Hepatocyte (in vitro differentiated cells): ENCODE results near the gene POFUT2. TPM values are rescaled to one million over a fixed set of nuclear protein-coding genes. Genes with fewer than 3 reads are reported as not detected.

Experiments used
- DNase-seq: peaks from one replicate; pipeline ENCODE4 v3.0.0-alpha.2; 2016; ENCODE audit warnings: low spot score
- H2AFZ ChIP-seq: fragments of 200-600 bp; sonication (generic); 2 replicates; pipeline ENCODE4 v1.6.0; 2016; ENCODE audit warnings: antibody characterized with exemption, mild to moderate bottlenecking
- H3K27ac ChIP-seq: fragments of 200-600 bp; sonication (generic); 2 replicates; pipeline ENCODE4 v1.5.1; 2016; ENCODE audit warnings: mild to moderate bottlenecking
- H3K27me3 ChIP-seq: fragments of 200-600 bp; sonication (generic); 2 replicates; pipeline ENCODE4 v1.6.1; 2016
- H3K36me3 ChIP-seq: fragments of 200-600 bp; sonication (generic); replicated peaks from 2 replicates; pipeline ENCODE4 v1.5.1; 2016; ENCODE audit warnings: low read depth; ENCODE audit not compliant: insufficient read depth
- H3K4me1 ChIP-seq: fragments of 200-600 bp; sonication (generic); 2 replicates; pipeline ENCODE4 v1.5.1; 2016; ENCODE audit warnings: mild to moderate bottlenecking, moderate library complexity; ENCODE audit not compliant: insufficient read depth
- H3K4me2 ChIP-seq: fragments of 200-600 bp; sonication (generic); 2 replicates; pipeline ENCODE4 v1.6.0; 2016
- H3K4me3 ChIP-seq: fragments of 200-600 bp; sonication (generic); 2 replicates; pipeline ENCODE4 v1.5.1; 2016; ENCODE audit warnings: mild to moderate bottlenecking
- H3K79me2 ChIP-seq: fragments of 200-600 bp; sonication (generic); 2 replicates; pipeline ENCODE4 v1.6.0; 2017; ENCODE audit warnings: mild to moderate bottlenecking
- H3K9me2 ChIP-seq: fragments of 200-600 bp; sonication (generic); replicated peaks from 2 replicates; pipeline ENCODE4 v1.6.0; 2017; ENCODE audit warnings: mild to moderate bottlenecking; ENCODE audit not compliant: insufficient read depth
- H3K9me3 ChIP-seq: fragments of 200-600 bp; sonication (generic); 2 replicates; pipeline ENCODE4 v1.5.1; 2016; ENCODE audit warnings: low read depth, mild to moderate bottlenecking
- H4K20me1 ChIP-seq: fragments of 200-600 bp; sonication (generic); 2 replicates; pipeline ENCODE4 v1.6.0; 2016; ENCODE audit warnings: mild to moderate bottlenecking; ENCODE audit not compliant: insufficient read depth, poor library complexity, severe bottlenecking
- CTCF ChIP-seq: fragments of 200-600 bp; sonication (generic); IDR thresholded peaks from 2 replicates; pipeline ENCODE4 v1.5.1; 2016; ENCODE audit warnings: antibody characterized with exemption, mild to moderate bottlenecking; ENCODE audit not compliant: poor library complexity
- EZH2 ChIP-seq: fragments of 200-600 bp; sonication (generic); IDR thresholded peaks from 2 replicates; pipeline ENCODE4 v1.6.1; 2016; ENCODE audit warnings: antibody characterized with exemption, mild to moderate bottlenecking, borderline replicate concordance
- EZH2phosphoT487 ChIP-seq: fragments of 200-600 bp; sonication (generic); IDR thresholded peaks from one replicate; pipeline ENCODE4 v1.6.1; 2018; ENCODE audit warnings: antibody characterized with exemption, mild to moderate bottlenecking, low read depth, moderate library complexity; ENCODE audit not compliant: unreplicated experiment, severe bottlenecking
- WGBS: methylation state at CpG from one replicate; pipeline ENCODE4 v1.1.6; 2016; ENCODE audit warnings: low lambda C conversion rate; ENCODE audit errors: missing lambda C conversion rate; 5-methylcytosine and 5-hydroxymethylcytosine counted together
- polyA plus RNA-seq: library from polyadenylated mRNA; unstranded; fragments of >200 nt; fragmentation: Nextera tagmentation; extraction: Ambion mirVana; gene quantifications from 2 replicates; pipeline ENCODE4 v1.2.1, GENCODE V29; 2016
- total RNA-seq: library from RNA; depleted of rRNA; stranded (reverse); fragments of >200 nt; gene quantifications from 2 replicates; pipeline ENCODE4 v1.2.3, GENCODE V29; 2014

The POFUT2 gene
- total and polyA plus RNA-seq, 2 experiments from 2014 or later: 30.7 to 57.7 TPM

DNA sequence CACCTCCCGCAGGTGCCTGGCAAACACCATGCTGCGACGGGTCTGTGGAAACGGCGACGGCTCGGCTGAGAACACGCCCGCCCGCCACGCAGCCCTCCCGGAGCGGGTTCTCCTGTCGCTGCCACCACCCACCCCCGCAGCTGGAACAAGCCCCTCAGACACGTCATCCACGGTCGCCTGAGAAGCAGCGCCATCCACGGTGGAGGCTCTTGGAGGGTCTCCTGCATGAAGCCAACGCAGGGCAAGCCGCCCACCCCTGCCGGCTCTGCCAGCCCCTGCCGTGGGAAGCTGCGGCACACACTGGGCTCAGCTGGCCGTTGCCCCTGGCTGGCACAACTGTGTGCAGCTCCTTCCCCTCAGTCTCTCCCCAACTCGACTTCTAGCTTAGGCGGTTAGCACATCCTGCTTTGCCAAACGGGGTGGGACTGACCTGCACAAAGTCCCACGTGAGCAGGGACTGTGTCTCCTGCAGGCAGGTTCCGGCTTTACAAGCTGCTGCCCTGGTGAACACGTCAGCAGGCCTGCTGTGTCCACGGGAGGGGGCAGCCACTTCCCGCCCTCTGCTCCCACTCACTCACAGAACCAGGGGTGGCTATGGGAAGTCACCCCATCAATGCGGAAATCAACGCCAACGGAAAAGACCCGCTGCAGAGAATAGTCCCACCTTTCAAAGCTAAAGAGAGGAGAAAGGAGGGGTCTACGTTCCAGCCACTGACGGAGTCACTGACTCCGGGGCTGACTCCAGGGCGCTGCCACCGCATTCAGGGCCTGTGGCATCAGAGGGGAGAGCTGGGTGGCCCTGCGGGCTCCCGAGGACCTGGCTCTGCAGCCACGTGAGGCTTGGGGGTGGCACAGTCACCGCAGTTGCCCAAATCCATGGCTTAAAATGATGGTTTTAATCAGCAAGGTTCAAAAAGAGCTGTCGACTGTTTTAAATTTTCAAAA is 10.3 kb downstream of the POFUT2 start:
- no peak overlapping the region for H3K4me2 ChIP-seq
- H3K9me2 ChIP-seq: no peaks in the 10 kb centered on the region
- H3K27me3 ChIP-seq: no peaks in the 10 kb centered on the region
- H3K36me3 ChIP-seq: peaks cover 5% of the 10 kb centered on the region
- no peak for DNase-seq
- H4K20me1 ChIP-seq: peaks cover 1% of the 10 kb centered on the region
- WGBS: 96% methylated on average over 41 of the region's 48 CpGs
- H3K79me2 ChIP-seq: peaks cover 43% of the 10 kb centered on the region
- H3K27ac ChIP-seq: no peak overlapping the region
- H3K4me1 ChIP-seq: no peaks in the 10 kb centered on the region
- no peak overlapping the region for H3K4me3 ChIP-seq
- TF ChIP-seq EZH2: no peak
- TF ChIP-seq CTCF: no peak
- no peak for TF ChIP-seq EZH2phosphoT487
- H2AFZ ChIP-seq: no peak overlapping the region
- no peaks in the 10 kb centered on the region for H3K9me3 ChIP-seq

DNA sequence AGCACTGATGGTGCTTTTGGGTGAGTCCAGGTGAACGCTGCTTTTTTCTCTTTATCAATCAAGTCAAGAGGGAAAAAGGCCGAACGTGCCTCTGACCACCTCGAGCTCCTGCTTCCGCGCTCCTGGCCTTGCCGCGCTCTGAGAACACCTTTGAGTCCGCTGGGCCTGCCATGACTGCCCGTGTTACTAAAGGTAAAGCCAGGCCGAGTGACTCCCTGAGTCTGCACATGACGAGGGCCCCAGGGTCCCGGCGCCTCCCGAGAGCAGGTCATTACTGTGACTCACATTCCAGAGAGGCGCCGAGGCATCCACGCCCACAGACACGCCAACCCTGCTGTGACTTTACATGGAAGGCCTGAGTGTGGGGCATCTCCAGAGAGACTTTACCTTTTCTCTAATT is 11.1 kb downstream of the POFUT2 start:
- no peaks in the 10 kb centered on the region for H3K27me3 ChIP-seq
- no peaks in the 10 kb centered on the region for H4K20me1 ChIP-seq

DNA sequence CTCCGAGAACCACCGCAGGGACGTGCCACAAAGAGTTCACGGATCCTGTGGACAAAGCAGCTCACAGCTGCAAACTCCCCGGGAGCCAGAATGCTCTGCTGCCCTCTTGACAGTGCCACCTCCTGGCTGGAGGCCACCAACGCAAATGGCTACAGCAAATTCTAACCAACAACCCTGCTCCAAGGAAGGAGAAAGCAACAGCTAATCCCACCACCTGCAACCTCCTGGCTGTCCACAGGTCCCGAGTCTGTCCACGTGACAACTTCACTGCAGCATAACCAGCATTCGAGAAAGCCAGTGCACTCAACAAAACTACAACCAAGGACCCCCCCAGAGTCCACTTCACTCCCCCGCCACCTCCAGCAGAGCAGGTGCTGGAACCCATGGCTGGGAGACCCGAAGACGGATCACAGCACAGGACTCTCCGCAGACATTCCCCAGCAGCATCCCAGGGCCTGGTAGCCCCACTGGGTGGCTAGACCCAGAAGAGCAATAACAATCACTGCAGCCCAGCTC is 17.3 kb downstream of the POFUT2 start:
- DNase-seq: no peak
- no peaks in the 10 kb centered on the region for H3K27me3 ChIP-seq
- peaks cover 8% of the 10 kb centered on the region for H3K36me3 ChIP-seq
- H2AFZ ChIP-seq: no peak overlapping the region
- 98% methylated on average over 13 of the region's 13 CpGs for WGBS
- H3K9me3 ChIP-seq: peaks cover 5% of the 10 kb centered on the region
- no peak overlapping the region for H3K4me3 ChIP-seq
- no peak overlapping the region for H3K4me2 ChIP-seq
- H3K79me2 ChIP-seq: peaks cover 42% of the 10 kb centered on the region
- H3K4me1 ChIP-seq: no peaks in the 10 kb centered on the region
- TF ChIP-seq CTCF (no peak), EZH2 (no peak), EZH2phosphoT487 (no peak)
- no peaks in the 10 kb centered on the region for H3K9me2 ChIP-seq
- H4K20me1 ChIP-seq: no peaks in the 10 kb centered on the region
- H3K27ac ChIP-seq: no peak overlapping the region

More for the DNA sequence above, 11.1 kb downstream of the POFUT2 start:
- no peaks in the 10 kb centered on the region for H3K9me2 ChIP-seq
- H3K4me2 ChIP-seq: no peak overlapping the region
- no peaks in the 10 kb centered on the region for H3K4me1 ChIP-seq
- no peak for DNase-seq
- TF ChIP-seq EZH2phosphoT487 (no peak), EZH2 (no peak), CTCF (no peak)
- H3K79me2 ChIP-seq: peaks cover 46% of the 10 kb centered on the region
- no peak overlapping the region for H3K4me3 ChIP-seq
- peaks cover 5% of the 10 kb centered on the region for H3K36me3 ChIP-seq
- 94% methylated on average over 19 of the region's 19 CpGs for WGBS
- H2AFZ ChIP-seq: no peak overlapping the region
- H3K27ac ChIP-seq: no peak overlapping the region
- H3K9me3 ChIP-seq: peaks cover 5% of the 10 kb centered on the region
